SK-N-SH (cell line): Measurements from ENCODE around the gene DSE. TPM values are rescaled to one million over a fixed set of nuclear protein-coding genes. Genes with fewer than 3 reads are reported as not detected.

ENCODE experiments used
- CTCF ChIA-PET: fragments of 300-600, 350-600 bp; formaldehyde crosslinking; extraction: SDS; loops from one replicate; lab custom pipeline; 2021; lab: Yijun Ruan, JAX
- POLR2A ChIA-PET: fragments of 350-600 bp; sonication (Branson Sonifier 250); formaldehyde crosslinking; extraction: SDS; loops from one replicate; lab custom pipeline; 2020; ENCODE audit warnings: antibody characterized with exemption, inconsistent platforms; lab: Yijun Ruan, JAX
- DNase-seq: peaks from one replicate; pipeline ENCODE4 v3.0.0; 2012
- H2AFZ ChIP-seq: fragments of 200-600 bp; sonication (generic); 2 replicates; pipeline ENCODE4 v1.8.1; 2016; ENCODE audit warnings: antibody characterized with exemption, mild to moderate bottlenecking, low read depth
- H3F3A ChIP-seq: fragments of 200-600 bp; sonication (generic); replicated peaks from 2 replicates; pipeline ENCODE3; 2016; ENCODE audit warnings: antibody characterized with exemption, mild to moderate bottlenecking; ENCODE audit not compliant: insufficient read depth
- H3K27ac ChIP-seq, 2 experiments: fragments of 200-500 bp in 1 of 2; fragments of 200-600 bp in 1 of 2; sonication (Bioruptor generic) in 1 of 2; sonication (generic), shearing (Covaris generic) in 1 of 2; 2 replicates each; pipeline versions ENCODE4 v1.5.1 to v1.6.1; 2014 to 2016; ENCODE audit warnings: low read depth in 2 of 2, inconsistent platforms in 1 of 2, low read length in 1 of 2, mild to moderate bottlenecking in 1 of 2, mixed read lengths in 1 of 2
- H3K27me3 ChIP-seq: fragments of 200-600 bp; sonication (generic), shearing (Covaris generic); 2 replicates; pipeline ENCODE4 v1.6.1; 2016; ENCODE audit warnings: mixed run types; ENCODE audit not compliant: insufficient read depth
- H3K36me3 ChIP-seq, 2 experiments: fragments of 200-500 bp in 1 of 2; fragments of 200-600 bp in 1 of 2; sonication (Bioruptor generic) in 1 of 2; sonication (generic) in 1 of 2; replicated peaks in 1 of 2; 2 replicates each; pipeline versions ENCODE3 to v1.5.1; 2014 to 2016; ENCODE audit warnings: low read length in 1 of 2, mild to moderate bottlenecking in 1 of 2; ENCODE audit not compliant: insufficient read depth in 2 of 2, control insufficient read depth in 1 of 2
- H3K4me1 ChIP-seq, 2 experiments: fragments of 200-500 bp in 1 of 2; fragments of 200-600 bp in 1 of 2; sonication (Bioruptor generic) in 1 of 2; sonication (generic), shearing (Covaris generic) in 1 of 2; 2 replicates each; pipeline versions ENCODE4 v1.5.1 to v1.6.1; 2014 to 2016; ENCODE audit warnings: low read depth in 1 of 2, low read length in 1 of 2, mixed run types in 1 of 2; ENCODE audit not compliant: insufficient read depth in 2 of 2, control insufficient read depth in 1 of 2
- H3K4me2 ChIP-seq: fragments of 200-600 bp; sonication (generic), shearing (Covaris generic); 2 replicates; pipeline ENCODE4 v1.6.1; 2017; ENCODE audit warnings: mixed run types
- H3K4me3 ChIP-seq, 2 experiments: fragments of 200-500 bp in 1 of 2; fragments of 200-600 bp in 1 of 2; sonication (Bioruptor generic) in 1 of 2; sonication (generic), shearing (Covaris generic) in 1 of 2; 2 replicates each; pipeline versions ENCODE4 v1.5.1 to v1.8.1; 2014 to 2016; ENCODE audit warnings: low read depth in 2 of 2, inconsistent platforms in 1 of 2, low read length in 1 of 2, mild to moderate bottlenecking in 1 of 2, mixed read lengths in 1 of 2, moderate library complexity in 1 of 2
- H3K79me2 ChIP-seq: fragments of 200-600 bp; sonication (generic); 2 replicates; pipeline ENCODE4 v1.8.1; 2017; ENCODE audit warnings: mild to moderate bottlenecking; ENCODE audit not compliant: insufficient read depth
- H3K9ac ChIP-seq: fragments of 200-600 bp; sonication (generic); 2 replicates; pipeline ENCODE4 v1.6.1; 2017; ENCODE audit warnings: mixed run types
- H3K9me2 ChIP-seq: fragments of 200-600 bp; sonication (generic); 2 replicates; pipeline ENCODE4 v1.6.1; 2017; ENCODE audit warnings: mixed run types
- H3K9me3 ChIP-seq: fragments of 200-600 bp; sonication (generic); 2 replicates; pipeline ENCODE4 v1.6.1; 2017; ENCODE audit warnings: mixed run types, mild to moderate bottlenecking, moderate library complexity
- H4K20me1 ChIP-seq: fragments of 200-600 bp; sonication (generic); 2 replicates; pipeline ENCODE4 v1.6.1; 2017; ENCODE audit warnings: mild to moderate bottlenecking, mixed run types; ENCODE audit not compliant: insufficient read depth
- ELF1 ChIP-seq: IDR thresholded peaks from 2 replicates; pipeline ENCODE4 v1.4.0; 2012
- FOXM1 ChIP-seq: IDR thresholded peaks from 2 replicates; pipeline ENCODE4 v1.4.0; 2012; ENCODE audit warnings: low read depth, mild to moderate bottlenecking
- GATA2 ChIP-seq: sonication (generic); formaldehyde crosslinking; IDR thresholded peaks from 2 replicates; pipeline ENCODE4 v1.5.0; 2020; ENCODE audit warnings: mild to moderate bottlenecking, missing genetic modification reagents
- MXI1 ChIP-seq: IDR thresholded peaks from 2 replicates; pipeline ENCODE4 v1.6.1; 2012; ENCODE audit warnings: mild to moderate bottlenecking, low read depth, low read length, improper control_type of control experiment
- RFX5 ChIP-seq: IDR thresholded peaks from 2 replicates; pipeline ENCODE4 v1.6.1; 2012; ENCODE audit warnings: mild to moderate bottlenecking, improper control_type of control experiment, low read length
- RXRA ChIP-seq: IDR thresholded peaks from 2 replicates; pipeline ENCODE4 v1.4.0; 2012; ENCODE audit warnings: low read depth, mild to moderate bottlenecking, borderline replicate concordance
- SIN3A ChIP-seq: IDR thresholded peaks from 2 replicates; pipeline ENCODE4 v1.6.1; 2012; ENCODE audit warnings: low read depth, mild to moderate bottlenecking, low read length, moderate library complexity, borderline replicate concordance
- SMC3 ChIP-seq: IDR thresholded peaks from 2 replicates; pipeline ENCODE4 v1.6.1; 2012; ENCODE audit warnings: low read depth, low read length, improper control_type of control experiment
- TEAD4 ChIP-seq: IDR thresholded peaks from 2 replicates; pipeline ENCODE4 v1.4.0; 2012; ENCODE audit warnings: mild to moderate bottlenecking, borderline replicate concordance; ENCODE audit not compliant: insufficient read depth
- YY1 ChIP-seq: IDR thresholded peaks from 2 replicates; pipeline ENCODE4 v1.4.0; 2012; ENCODE audit warnings: low read depth, mild to moderate bottlenecking
- WGBS: methylation state at CpG from one replicate; pipeline ENCODE4 v1.1.6; 2017; ENCODE audit warnings: low lambda C conversion rate; 5-methylcytosine and 5-hydroxymethylcytosine counted together
- polyA plus RNA-seq, 3 experiments: library from polyadenylated mRNA; depleted of rRNA; stranded (reverse); fragments of >200 nt; gene quantifications; 2 replicates each; pipeline ENCODE4 v1.2.3, GENCODE V29; 2012
- TF ChIP-seq, protein P1 (sequence below): IDR thresholded peaks from 2 replicates; pipeline ENCODE4 v1.4.0; 2012; ENCODE audit warnings: low read depth
- TF ChIP-seq, protein P2 (sequence below): IDR thresholded peaks from 2 replicates; pipeline ENCODE4; 2012
- TF ChIP-seq, protein P3 (sequence below): fragments of 150-350 bp; IDR thresholded peaks from 2 replicates; pipeline ENCODE4 v1.6.1; 2017; ENCODE audit warnings: antibody characterized with exemption, low read length, low read depth, borderline replicate concordance
- TF ChIP-seq, protein P4 (sequence below): IDR thresholded peaks from 2 replicates; pipeline ENCODE4 v1.4.0; 2012; ENCODE audit warnings: low read depth, borderline replicate concordance
- TF ChIP-seq, protein P5 (sequence below): fragments of 200-600 bp; sonication (generic); IDR thresholded peaks from 2 replicates; pipeline ENCODE4 v1.6.1; 2017; ENCODE audit warnings: antibody characterized with exemption, mild to moderate bottlenecking, moderate library complexity

The DSE gene
- polyA plus RNA-seq, 1 of the 3 experiments (the other 2 are of a cell fraction): 12.7 TPM

DNA sequence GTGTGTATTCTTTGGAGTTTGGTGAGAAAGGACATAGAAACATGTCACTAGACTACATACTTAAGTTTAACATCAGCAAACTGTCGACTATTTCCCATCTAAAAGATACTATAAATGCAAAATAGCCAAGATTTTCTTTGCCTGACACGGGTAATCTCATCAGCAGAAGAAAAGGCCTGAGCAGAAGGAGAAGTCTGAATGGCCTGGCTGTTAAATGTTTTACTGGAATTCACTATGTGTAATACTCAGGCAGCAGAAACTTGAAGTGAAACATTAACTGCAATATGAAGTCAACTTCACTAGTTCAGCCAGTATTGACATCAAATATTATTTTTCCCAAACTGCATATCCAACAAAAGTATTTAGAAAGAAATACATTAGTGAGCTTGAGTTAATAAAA lies 6.4 kb upstream of the DSE start:
- H3K4me1 ChIP-seq: peaks cover 0 to 11% of the 10 kb centered on the region in 2 experiments; a peak in 1 of 4 replicates
- H3K9ac ChIP-seq: no peak overlapping the region
- H3F3A ChIP-seq: peaks cover 7% of the 10 kb centered on the region
- H3K27me3 ChIP-seq: no peaks in the 10 kb centered on the region
- no peak overlapping the region for H2AFZ ChIP-seq
- H3K4me2 ChIP-seq: no peak overlapping the region
- H3K79me2 ChIP-seq: no peaks in the 10 kb centered on the region
- no peak overlapping the region for H3K27ac ChIP-seq
- H3K36me3 ChIP-seq: no peaks in the 10 kb centered on the region
- no peaks in the 10 kb centered on the region for H3K9me3 ChIP-seq
- no peaks in the 10 kb centered on the region for H3K9me2 ChIP-seq
- no peak overlapping the region for H3K4me3 ChIP-seq
- TF ChIP-seq TEAD4 (no peak), MXI1 (no peak), SMC3 (no peak), SIN3A (no peak), ELF1 (no peak), GATA2 (no peak), FOXM1 (no peak), RXRA (no peak), RFX5 (no peak), YY1 (no peak)
- TF ChIP-seq, protein P1, sequence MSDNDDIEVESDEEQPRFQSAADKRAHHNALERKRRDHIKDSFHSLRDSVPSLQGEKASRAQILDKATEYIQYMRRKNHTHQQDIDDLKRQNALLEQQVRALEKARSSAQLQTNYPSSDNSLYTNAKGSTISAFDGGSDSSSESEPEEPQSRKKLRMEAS: no peak
- TF ChIP-seq, protein P2, sequence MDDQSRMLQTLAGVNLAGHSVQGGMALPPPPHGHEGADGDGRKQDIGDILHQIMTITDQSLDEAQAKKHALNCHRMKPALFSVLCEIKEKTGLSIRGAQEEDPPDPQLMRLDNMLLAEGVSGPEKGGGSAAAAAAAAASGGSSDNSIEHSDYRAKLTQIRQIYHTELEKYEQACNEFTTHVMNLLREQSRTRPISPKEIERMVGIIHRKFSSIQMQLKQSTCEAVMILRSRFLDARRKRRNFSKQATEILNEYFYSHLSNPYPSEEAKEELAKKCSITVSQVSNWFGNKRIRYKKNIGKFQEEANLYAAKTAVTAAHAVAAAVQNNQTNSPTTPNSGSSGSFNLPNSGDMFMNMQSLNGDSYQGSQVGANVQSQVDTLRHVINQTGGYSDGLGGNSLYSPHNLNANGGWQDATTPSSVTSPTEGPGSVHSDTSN: no peak
- TF ChIP-seq, protein P3, sequence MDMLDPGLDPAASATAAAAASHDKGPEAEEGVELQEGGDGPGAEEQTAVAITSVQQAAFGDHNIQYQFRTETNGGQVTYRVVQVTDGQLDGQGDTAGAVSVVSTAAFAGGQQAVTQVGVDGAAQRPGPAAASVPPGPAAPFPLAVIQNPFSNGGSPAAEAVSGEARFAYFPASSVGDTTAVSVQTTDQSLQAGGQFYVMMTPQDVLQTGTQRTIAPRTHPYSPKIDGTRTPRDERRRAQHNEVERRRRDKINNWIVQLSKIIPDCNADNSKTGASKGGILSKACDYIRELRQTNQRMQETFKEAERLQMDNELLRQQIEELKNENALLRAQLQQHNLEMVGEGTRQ: no peak
- TF ChIP-seq, protein P4, sequence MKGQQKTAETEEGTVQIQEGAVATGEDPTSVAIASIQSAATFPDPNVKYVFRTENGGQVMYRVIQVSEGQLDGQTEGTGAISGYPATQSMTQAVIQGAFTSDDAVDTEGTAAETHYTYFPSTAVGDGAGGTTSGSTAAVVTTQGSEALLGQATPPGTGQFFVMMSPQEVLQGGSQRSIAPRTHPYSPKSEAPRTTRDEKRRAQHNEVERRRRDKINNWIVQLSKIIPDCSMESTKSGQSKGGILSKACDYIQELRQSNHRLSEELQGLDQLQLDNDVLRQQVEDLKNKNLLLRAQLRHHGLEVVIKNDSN: no peak
- TF ChIP-seq, protein P5, sequence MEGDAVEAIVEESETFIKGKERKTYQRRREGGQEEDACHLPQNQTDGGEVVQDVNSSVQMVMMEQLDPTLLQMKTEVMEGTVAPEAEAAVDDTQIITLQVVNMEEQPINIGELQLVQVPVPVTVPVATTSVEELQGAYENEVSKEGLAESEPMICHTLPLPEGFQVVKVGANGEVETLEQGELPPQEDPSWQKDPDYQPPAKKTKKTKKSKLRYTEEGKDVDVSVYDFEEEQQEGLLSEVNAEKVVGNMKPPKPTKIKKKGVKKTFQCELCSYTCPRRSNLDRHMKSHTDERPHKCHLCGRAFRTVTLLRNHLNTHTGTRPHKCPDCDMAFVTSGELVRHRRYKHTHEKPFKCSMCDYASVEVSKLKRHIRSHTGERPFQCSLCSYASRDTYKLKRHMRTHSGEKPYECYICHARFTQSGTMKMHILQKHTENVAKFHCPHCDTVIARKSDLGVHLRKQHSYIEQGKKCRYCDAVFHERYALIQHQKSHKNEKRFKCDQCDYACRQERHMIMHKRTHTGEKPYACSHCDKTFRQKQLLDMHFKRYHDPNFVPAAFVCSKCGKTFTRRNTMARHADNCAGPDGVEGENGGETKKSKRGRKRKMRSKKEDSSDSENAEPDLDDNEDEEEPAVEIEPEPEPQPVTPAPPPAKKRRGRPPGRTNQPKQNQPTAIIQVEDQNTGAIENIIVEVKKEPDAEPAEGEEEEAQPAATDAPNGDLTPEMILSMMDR: no peak
- TF ChIP-seq, all 33 proteins: peak for 0
- 91% methylated on average over 2 of the region's 2 CpGs for WGBS
- ChIA-PET CTCF (no interaction called here), POLR2A (no interaction called here)
- no peak for DNase-seq
- no peaks in the 10 kb centered on the region for H4K20me1 ChIP-seq
